K562 (cell line): ENCODE measurements around the gene BHLHE40. TPM values are rescaled to one million over a fixed set of nuclear protein-coding genes. Genes with fewer than 3 reads are reported as not detected.

ENCODE experiments used
- AFF1 ChIP-seq, 2 experiments: fragments of 450-650 bp; IDR thresholded peaks; 2 replicates each; pipeline ENCODE4 v1.6.1; 2018; ENCODE audit warnings: mild to moderate bottlenecking in 2 of 2, low read depth in 1 of 2; ENCODE audit not compliant: partially characterized antibody in 2 of 2
- CEBPZ ChIP-seq: fragments of 150-350 bp; IDR thresholded peaks from 2 replicates; pipeline ENCODE4 v1.6.1; 2014; ENCODE audit warnings: low read depth, mild to moderate bottlenecking, low read length, borderline replicate concordance
- CREB1 ChIP-seq, 2 experiments: sonication (generic) in 1 of 2; formaldehyde crosslinking in 1 of 2; IDR thresholded peaks; 2 replicates each; pipeline versions ENCODE4 v1.6.1 to v1.8.0; 2012 to 2022; ENCODE audit warnings: inconsistent platforms in 1 of 2, mild to moderate bottlenecking in 1 of 2, missing genetic modification reagents in 1 of 2, moderate library complexity in 1 of 2
- EGR1 ChIP-seq: fragments of 450-650 bp; conservative IDR thresholded peaks from 2 replicates; pipeline ENCODE4 v1.6.1; 2017; ENCODE audit warnings: mild to moderate bottlenecking
- ELF1 ChIP-seq: fragments of 200-800 bp; sonication (Bioruptor generic); IDR thresholded peaks from 2 replicates; pipeline ENCODE4 v1.6.1; 2016; ENCODE audit warnings: missing genetic modification characterization, missing compliant biosample characterization
- ETS1 ChIP-seq: conservative IDR thresholded peaks from 2 replicates; pipeline ENCODE4 v1.6.1; 2011; ENCODE audit warnings: low read depth, mild to moderate bottlenecking, low read length; ENCODE audit not compliant: control insufficient read depth
- GTF2A2 ChIP-seq: IDR thresholded peaks from 2 replicates; pipeline ENCODE4 v1.6.1; 2016; ENCODE audit warnings: mild to moderate bottlenecking, missing genetic modification characterization, missing compliant biosample characterization
- IRF2 ChIP-seq: sonication (generic); formaldehyde crosslinking; IDR thresholded peaks from 2 replicates; pipeline ENCODE4 v1.8.1; 2022; ENCODE audit warnings: mild to moderate bottlenecking, missing genetic modification reagents
- KDM1A ChIP-seq, 2 experiments: fragments of 450-650 bp; IDR thresholded peaks; 2 replicates each; pipeline ENCODE4 v1.6.1; 2016; ENCODE audit warnings: mild to moderate bottlenecking in 2 of 2
- MAFG ChIP-seq: fragments of 450-650 bp; conservative IDR thresholded peaks from 2 replicates; pipeline ENCODE4 v1.6.1; 2016; ENCODE audit warnings: missing genetic modification characterization, missing compliant biosample characterization
- NRF1 ChIP-seq, 2 experiments: fragments of 450-650 bp; IDR thresholded peaks in 1 of 2; conservative IDR thresholded peaks in 1 of 2; 2 replicates each; pipeline ENCODE4 v1.6.1; 2014; ENCODE audit warnings: mild to moderate bottlenecking in 2 of 2
- PTTG1 ChIP-seq: fragments of 450-650 bp; IDR thresholded peaks from 2 replicates; pipeline ENCODE4 v1.6.1; 2016; ENCODE audit warnings: low read depth, mild to moderate bottlenecking, missing genetic modification characterization, missing compliant biosample characterization
- RFX1 ChIP-seq: fragments of 450-650 bp; IDR thresholded peaks from 2 replicates; pipeline ENCODE4 v1.6.1; 2016; ENCODE audit warnings: mild to moderate bottlenecking, moderate library complexity
- SMAD1 ChIP-seq: fragments of 150-350 bp; IDR thresholded peaks from 2 replicates; pipeline ENCODE4 v1.6.1; 2014; ENCODE audit warnings: low read length, low read depth; ENCODE audit not compliant: partially characterized antibody
- TAL1 ChIP-seq: fragments of 450-650 bp; IDR thresholded peaks from 2 replicates; pipeline ENCODE4 v1.6.1; 2016; ENCODE audit warnings: mild to moderate bottlenecking
- ZBTB8A ChIP-seq: fragments of 450-650 bp; IDR thresholded peaks from 2 replicates; pipeline ENCODE4 v1.6.1; 2018; ENCODE audit warnings: mild to moderate bottlenecking, moderate library complexity; ENCODE audit not compliant: partially characterized antibody
- ZKSCAN1 ChIP-seq: fragments of 150-350 bp; IDR thresholded peaks from 2 replicates; pipeline ENCODE4 v1.6.1; 2016; ENCODE audit warnings: low read depth, low read length
- ZNF717 ChIP-seq: fragments of 250-450 bp; sonication (Bioruptor Pico); IDR thresholded peaks from 2 replicates; pipeline ENCODE4 v1.5.0; 2021
- polyA plus RNA-seq, 8 experiments: library from polyadenylated mRNA; depleted of rRNA in 4 of 8; stranded (reverse) in 5 of 8; unstranded in 3 of 8; fragments of >200 nt; fragmentation: Nextera tagmentation in 2 of 8; fragmentation: Illumina TruSeq in 1 of 8; extraction: Ambion mirVana in 2 of 8; extraction: Trizol in 1 of 8; gene quantifications; 2 replicates each; pipeline versions ENCODE4 v1.2.1 to v1.2.3, GENCODE V29; 2011 to 2014; ENCODE audit warnings: inconsistent platforms in 1 of 8, missing spikeins in 1 of 8
- total RNA-seq, 7 experiments: library from RNA; depleted of rRNA in 6 of 7; stranded (reverse); fragments of >200 nt in 6 of 7; fragmentation: Illumina TruSeq in 2 of 7; extraction: Trizol in 2 of 7; gene quantifications; 2 replicates each; pipeline versions ENCODE4 v1.2.1 to v1.2.3, GENCODE V29; 2011 to 2021; ENCODE audit warnings: low replicate concordance in 1 of 7

BHLHE40 gene
- total and polyA plus RNA-seq, 9 of the 15 experiments (the other 6 are each of a cell fraction or from before 2014, with no cell fraction given), result 12.0 to 83.9 (median 31.4) TPM

- TF ChIP-seq ETS1 (0 out of 2 replicates have a peak, but pooled peaks have one; percentile 34), AFF1 (IDR thresholded peaks at IDR 0.05; ENCODE audit: low read depth in 1 of 2, partially characterized antibody in 2 of 2) (peak; percentile 56 to 91), RFX1 (no peak), KDM1A (IDR thresholded peaks at IDR 0.05) (peak; percentile 91 to 93), TAL1 (peak; percentile 70), NRF1 (conservative IDR thresholded peaks at IDR 0.05 in 1 of 2, IDR thresholded peaks at IDR 0.05 in 1 of 2) (peak in 1 of 2 experiments; percentile 37; a peak in 2 of 4 replicates), SMAD1 (peak; percentile 38), CEBPZ (no peak), ZKSCAN1 (peak; percentile 96), GTF2A2 (tag) (no peak), ELF1 (peak; percentile 55), CREB1 (IDR thresholded peaks at IDR 0.05) (peak; percentile 42), CREB1 (CRISPR knock-in tag; IDR thresholded peaks at IDR 0.05) (peak; percentile 43; the same call in 1 of the 2 replicates), ZNF717 (CRISPR knock-in tag) (no peak), ZBTB8A (no peak), PTTG1 (tag) (peak; percentile 26; the same call in 1 of the 2 replicates), IRF2 (CRISPR knock-in tag) (no peak), EGR1 (peak; percentile 68), MAFG (no peak)
Measured at GRCh38 chr3:5002174-5002870, 23.1 kb downstream of the BHLHE40 start (continued).
